Ishikawa (cell line): ENCODE results near the gene METTL13.

Source experiments
- RAD21 ChIP-seq: IDR thresholded peaks from 2 replicates; pipeline ENCODE4 v1.6.1; 2012; ENCODE audit warnings: low read depth
- REST ChIP-seq: IDR thresholded peaks from 2 replicates; pipeline ENCODE4 v1.6.1; 2012; ENCODE audit warnings: low read depth, mild to moderate bottlenecking

GRCh38 chr1:171819946-171820345, 38.5 kb downstream of the METTL13 start:
- TF ChIP-seq RAD21 (no peak), REST (no peak)
